Activated gamma-delta T cell treated with Interleukin-2 at 50 U/mL for 16 hours (primary cell): ENCODE data around the gene LIPE.

Experiments used
- DNase-seq: peaks from one replicate; pipeline ENCODE4 v3.0.0-alpha.2; 2020

The LIPE gene

DNA sequence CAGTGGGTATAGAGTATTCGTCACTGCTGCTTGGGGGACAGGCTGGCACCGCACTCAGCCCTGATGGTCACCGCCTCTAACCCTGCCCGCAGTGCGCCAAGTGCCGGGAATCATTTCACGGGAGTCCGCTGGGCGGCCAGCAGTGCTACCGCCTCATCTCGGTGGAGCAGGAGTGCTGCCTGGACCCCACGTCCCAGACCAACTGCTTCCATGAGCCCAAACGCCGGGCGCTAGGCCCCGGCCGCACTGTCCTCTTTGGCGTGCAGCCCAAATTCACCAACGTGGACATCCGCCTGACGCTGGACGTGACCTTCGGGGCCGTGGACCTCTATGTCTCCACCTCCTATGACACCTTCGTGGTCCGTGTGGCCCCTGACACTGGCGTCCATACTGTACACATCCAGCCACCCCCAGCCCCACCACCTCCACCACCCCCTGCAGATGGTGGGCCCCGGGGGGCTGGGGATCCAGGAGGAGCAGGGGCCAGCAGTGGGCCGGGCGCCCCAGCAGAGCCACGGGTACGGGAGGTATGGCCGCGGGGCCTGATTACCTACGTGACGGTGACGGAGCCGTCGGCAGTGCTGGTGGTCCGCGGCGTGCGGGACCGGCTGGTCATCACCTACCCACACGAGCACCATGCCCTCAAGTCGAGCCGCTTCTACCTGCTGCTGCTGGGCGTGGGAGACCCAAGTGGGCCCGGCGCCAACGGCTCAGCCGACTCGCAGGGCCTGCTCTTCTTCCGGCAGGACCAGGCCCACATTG lies 51.6 kb downstream of the LIPE start:
- DNase-seq, result no peak

- no peak for DNase-seq
Measured at GRCh38 chr19:42374826-42375376, 52.3 kb downstream of the LIPE start.

DNA sequence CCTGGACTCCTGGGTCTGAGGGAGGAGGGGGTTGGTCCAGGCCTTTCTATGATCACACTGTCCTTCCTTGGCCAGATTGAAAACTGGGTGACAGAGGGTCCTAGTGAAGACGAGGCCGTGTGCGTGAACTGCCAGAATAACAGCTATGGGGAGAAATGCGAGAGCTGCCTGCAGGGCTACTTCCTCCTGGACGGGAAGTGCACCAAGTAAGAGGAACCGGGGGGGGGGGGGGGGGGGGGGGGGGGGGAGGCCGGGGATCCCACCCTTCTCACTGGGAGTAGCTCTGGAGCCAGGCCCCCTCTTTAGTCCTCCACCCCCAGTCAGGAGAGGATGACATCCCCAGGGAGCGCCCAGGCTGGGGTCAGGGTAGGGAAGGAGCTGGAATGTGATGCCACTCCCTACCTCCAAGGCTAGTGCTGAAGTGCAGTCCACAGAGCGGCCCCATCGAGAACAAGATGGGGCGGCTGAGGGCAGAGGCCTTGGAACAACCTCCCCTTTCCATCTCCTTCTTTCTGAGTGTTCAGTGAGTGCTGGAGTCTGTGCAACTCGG lies 56.5 kb downstream of the LIPE start:
- DNase-seq, result no peak

GRCh38 chr19:42370068-42370520 lies 57.1 kb downstream of the LIPE start:
- no peak for DNase-seq

- DNase-seq, result no peak
Measured at GRCh38 chr19:42369433-42370067, 57.6 kb downstream of the LIPE start.

DNA sequence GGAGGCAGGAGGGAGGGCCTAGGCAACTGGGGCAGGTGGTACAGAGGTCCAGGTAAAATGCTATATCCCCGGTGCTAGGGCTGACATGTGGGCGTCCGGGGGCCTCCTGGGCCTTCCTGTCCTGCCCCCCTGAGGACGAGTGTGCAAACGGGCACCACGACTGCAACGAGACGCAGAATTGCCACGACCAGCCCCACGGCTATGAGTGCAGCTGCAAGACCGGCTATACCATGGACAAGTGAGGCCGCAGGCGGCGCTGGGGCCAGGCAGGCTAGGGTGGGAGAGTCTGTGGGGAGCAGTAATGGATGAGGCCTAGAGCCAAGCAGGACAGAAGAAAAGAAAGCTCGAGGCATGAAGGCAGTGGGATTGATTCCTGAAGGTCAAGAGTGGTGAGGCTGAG lies 58.4 kb downstream of the LIPE start:
- no peak for DNase-seq

DNA sequence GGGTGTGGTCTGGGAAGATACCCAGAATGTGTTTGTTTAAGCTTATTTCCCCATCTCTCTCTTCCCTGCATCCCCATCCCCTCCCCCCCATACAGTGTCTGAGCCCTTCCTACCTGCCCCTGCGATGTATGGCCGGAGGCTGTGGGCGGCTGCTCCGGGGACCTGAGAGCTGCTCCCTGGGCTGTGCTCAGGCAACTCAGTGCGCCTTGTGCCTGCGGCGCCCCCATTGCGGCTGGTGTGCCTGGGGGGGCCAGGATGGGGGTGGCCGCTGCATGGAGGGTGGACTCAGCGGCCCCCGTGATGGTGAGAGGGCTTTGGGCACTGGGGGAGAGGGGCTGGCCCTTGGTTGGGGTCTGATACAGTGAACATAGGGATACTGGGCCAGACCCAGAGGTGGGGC lies 58.8 kb downstream of the LIPE start:
- DNase-seq, result no peak

DNA sequence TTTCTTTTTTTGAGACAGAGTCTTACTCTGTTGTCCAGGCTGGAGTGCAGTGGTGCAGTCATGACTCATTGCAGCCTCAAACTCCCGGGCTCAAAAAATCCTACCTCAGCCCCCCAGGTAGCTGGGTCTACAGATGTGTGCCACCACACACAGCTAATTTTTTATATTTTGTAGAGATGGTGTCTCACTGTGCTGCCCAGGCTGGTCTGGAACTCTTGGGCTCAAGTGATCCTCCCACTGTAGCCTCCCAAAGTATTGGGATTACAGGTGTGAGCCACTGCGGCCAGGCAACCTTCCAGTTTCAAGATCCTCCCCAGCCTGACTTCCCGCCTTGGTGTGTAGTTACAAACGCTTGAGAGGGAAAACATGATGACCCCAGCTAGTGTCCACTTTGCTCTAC lies 59.3 kb downstream of the LIPE start:
- no peak for DNase-seq

GRCh38 chr19:42366673-42367072 lies 60.5 kb downstream of the LIPE start:
- no peak for DNase-seq

GRCh38 chr19:42363614-42364346 lies 63.4 kb downstream of the LIPE start:
- DNase-seq, result no peak

GRCh38 chr19:42362891-42363440 lies 64.2 kb downstream of the LIPE start:
- DNase-seq, result no peak

- no peak for DNase-seq
Measured at GRCh38 chr19:42362342-42362741, 64.8 kb downstream of the LIPE start.

GRCh38 chr19:42361545-42361910 lies 65.7 kb downstream of the LIPE start:
- DNase-seq, result no peak

DNA sequence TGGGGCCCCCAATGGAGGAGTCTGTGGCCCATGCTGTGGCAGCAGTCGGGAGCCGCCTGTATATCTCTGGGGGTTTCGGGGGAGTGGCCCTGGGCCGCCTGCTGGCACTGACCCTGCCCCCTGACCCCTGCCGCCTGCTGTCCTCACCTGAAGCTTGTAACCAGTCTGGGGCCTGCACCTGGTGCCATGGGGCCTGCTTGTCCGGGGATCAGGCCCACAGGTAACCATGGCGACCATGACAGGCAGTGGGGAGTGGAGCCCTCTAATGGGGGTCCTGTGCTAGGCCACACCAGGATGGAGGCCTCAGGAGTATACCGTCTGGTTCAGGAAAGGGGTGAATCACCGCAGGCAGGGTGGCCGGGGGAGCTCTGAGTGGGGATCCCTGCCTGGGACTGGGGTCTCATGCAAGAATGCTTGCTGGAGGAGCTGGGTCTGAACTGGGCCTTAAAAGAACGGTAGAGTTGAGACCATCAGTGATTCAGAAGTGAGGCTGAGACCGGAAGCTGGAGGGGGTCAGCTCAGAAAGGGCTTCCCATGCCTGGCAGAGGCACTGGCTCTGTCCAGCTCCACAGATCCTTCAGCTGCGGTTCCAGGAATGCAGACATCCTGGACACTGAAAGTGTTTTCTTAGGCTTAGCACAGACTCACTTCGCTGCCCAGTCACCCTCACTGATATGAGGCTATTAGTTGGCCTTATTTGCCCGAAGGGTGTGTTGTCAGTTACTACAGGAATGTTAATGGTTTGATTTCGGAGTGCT lies 66.2 kb downstream of the LIPE start:
- DNase-seq, result no peak

- no peak for DNase-seq
Measured at GRCh38 chr19:42357290-42357689, 69.9 kb downstream of the LIPE start.

GRCh38 chr19:42356686-42357085 lies 70.5 kb downstream of the LIPE start:
- DNase-seq, result no peak

DNA sequence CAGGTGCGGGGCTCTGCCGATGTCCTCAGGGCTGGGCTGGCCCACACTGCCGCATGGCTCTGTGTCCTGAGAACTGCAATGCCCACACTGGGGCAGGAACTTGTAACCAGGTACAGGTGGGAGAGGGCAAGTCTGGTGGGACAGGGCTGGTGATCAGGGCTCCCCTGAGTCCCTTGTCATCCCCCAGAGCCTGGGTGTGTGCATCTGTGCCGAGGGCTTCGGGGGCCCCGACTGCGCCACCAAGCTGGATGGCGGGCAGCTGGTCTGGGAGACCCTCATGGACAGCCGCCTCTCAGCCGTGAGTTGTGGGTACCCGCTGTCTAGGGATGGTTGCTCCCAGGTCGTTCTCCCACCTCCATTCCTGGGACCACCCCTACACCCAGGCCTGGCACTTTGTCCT lies 71.3 kb downstream of the LIPE start:
- DNase-seq, result no peak

- DNase-seq, result no peak
Measured at GRCh38 chr19:42353341-42354015, 73.7 kb downstream of the LIPE start.

GRCh38 chr19:42352301-42353259 lies 74.6 kb downstream of the LIPE start:
- no peak for DNase-seq
